ENCODE data around the gene CERT1.

Gene CERT1

GRCh38 chr5:75380099-75380498, 131.3 kb downstream of the CERT1 start:
- no peak for DNase-seq

- no peak for DNase-seq
Measured at GRCh38 chr5:75375414-75375813, 136.0 kb downstream of the CERT1 start.

GRCh38 chr5:75374394-75374814, 137.0 kb downstream of the CERT1 start:
- DNase-seq: no peak

GRCh38 chr5:75373862-75374261, 137.6 kb downstream of the CERT1 start:
- DNase-seq: no peak

- DNase-seq: no peak
Measured at GRCh38 chr5:75368391-75368790, 143.0 kb downstream of the CERT1 start.

- no peak for DNase-seq
Measured at GRCh38 chr5:75367401-75367800, 144.0 kb downstream of the CERT1 start.

- DNase-seq: no peak
Measured at GRCh38 chr5:75366787-75367186, 144.6 kb downstream of the CERT1 start.

GRCh38 chr5:75365740-75366139, 145.7 kb downstream of the CERT1 start:
- no peak for DNase-seq

- DNase-seq: no peak
Measured at GRCh38 chr5:75364571-75365280, 146.7 kb downstream of the CERT1 start.

- DNase-seq: no peak
Measured at GRCh38 chr5:75363726-75364495, 147.5 kb downstream of the CERT1 start.

GRCh38 chr5:75363111-75363510, 148.3 kb downstream of the CERT1 start:
- no peak for DNase-seq

- DNase-seq: no peak
Measured at GRCh38 chr5:75362474-75362975, 148.9 kb downstream of the CERT1 start.

GRCh38 chr5:75361310-75361709, 150.1 kb downstream of the CERT1 start:
- no peak for DNase-seq

- no peak for DNase-seq
Measured at GRCh38 chr5:75358117-75358516, 153.3 kb downstream of the CERT1 start.

- DNase-seq: no peak
Measured at GRCh38 chr5:75356719-75357118, 154.7 kb downstream of the CERT1 start.

- DNase-seq: no peak
Measured at GRCh38 chr5:75355236-75355635, 156.2 kb downstream of the CERT1 start.

GRCh38 chr5:75351139-75351926, 160.1 kb downstream of the CERT1 start:
- no peak for DNase-seq

- DNase-seq: no peak
Measured at GRCh38 chr5:75349663-75350062, 161.8 kb downstream of the CERT1 start.

GRCh38 chr5:75348241-75348640, 163.2 kb downstream of the CERT1 start:
- DNase-seq: no peak

GRCh38 chr5:75342836-75343235, 168.6 kb downstream of the CERT1 start:
- no peak for DNase-seq

- DNase-seq: no peak
Measured at GRCh38 chr5:75341934-75342333, 169.5 kb downstream of the CERT1 start.

- DNase-seq: no peak
Measured at GRCh38 chr5:75340714-75341478, 170.5 kb downstream of the CERT1 start.

- DNase-seq: no peak
Measured at GRCh38 chr5:75338408-75338807, 173.0 kb downstream of the CERT1 start.
